ENCODE results near the gene CHRDL2. TPM values are rescaled to one million over a fixed set of nuclear protein-coding genes. Genes with fewer than 3 reads are reported as not detected.

The CHRDL2 gene
- total and polyA plus RNA-seq, 2 of the 13 experiments (the other 11 are each of a cell fraction or from before 2014, with no cell fraction given): 0.04 TPM; not detected in 1

- intact Hi-C loops (cut with micrococcal nuclease; ENCODE audit: unreplicated experiment) (no loop called here), in situ Hi-C loops (cut with HindIII; ENCODE audit: extremely low pct_ligation_motif_present, low pct_unique_long_range_greater_than_20kb) (no loop called here)
- ATAC-seq: no peak
- Histone ChIP-seq H3K4me2 (ENCODE audit: low read depth, low read length) (no peak overlapping the region), H2AFZ (ENCODE audit: low read length) (no peak overlapping the region), H3K79me2 (ENCODE audit: insufficient read depth, low read length) (no peaks in the 10 kb centered on the region), H3K36me3 (replicated peaks in 1 of 2; ENCODE audit: control insufficient read depth in 1 of 2, insufficient read depth in 2 of 2, low read length in 2 of 2) (no peaks in the 10 kb centered on the region), H3K4me3 (replicated peaks in 1 of 3; ENCODE audit: insufficient read depth in 1 of 3, low read depth in 2 of 3, low read length in 3 of 3) (no peak overlapping the region), H3K4me1 (ENCODE audit: insufficient read depth, low read length) (no peaks in the 10 kb centered on the region), H3K9ac (ENCODE audit: insufficient read depth, low read depth, low read length) (no peak overlapping the region), H3K9me3 (ENCODE audit: low read length) (no peaks in the 10 kb centered on the region), H3K27me3 (ENCODE audit: control insufficient read depth in 1 of 2, insufficient read depth in 2 of 2, low read length in 2 of 2) (peaks cover 7 to 63% of the 10 kb centered on the region in 2 experiments), H4K20me1 (ENCODE audit: insufficient read depth, low read length) (no peaks in the 10 kb centered on the region), H3K27ac (ENCODE audit: extremely low read length, insufficient read depth, low read length) (no peak overlapping the region)
- no peak for FAIRE-seq
- no peak for DNase-seq (ENCODE audit: low spot score)
- BruUV-seq (replicated peaks): no TSS peak
- ChIA-PET POLR2A (no interaction called here), CTCF (ENCODE audit: low intra/inter-chr PET ratio, low total read pairs) (no interaction called here)
- WGBS (ENCODE audit: low lambda C conversion rate): 47% methylated on average over 3 of the region's 5 CpGs
- TF ChIP-seq IKZF4 (CRISPR knock-in tag; IDR thresholded peaks at IDR 0.05; ENCODE audit: borderline replicate concordance, low read depth, not compliant biosample characterization) (no peak), SNRNP70 (IDR thresholded peaks at IDR 0.05; ENCODE audit: low read depth, low read length) (no peak), ZNF891 (CRISPR knock-in tag; IDR thresholded peaks at IDR 0.05) (no peak), ZBTB2 (CRISPR knock-in tag; IDR thresholded peaks at IDR 0.05; ENCODE audit: low read depth) (no peak), ATAD3A (CRISPR knock-in tag; IDR thresholded peaks at IDR 0.05) (no peak), ZNF530 (CRISPR knock-in tag; IDR thresholded peaks at IDR 0.05; ENCODE audit: low read depth) (no peak), HMG20B (CRISPR knock-in tag; conservative IDR thresholded peaks at IDR 0.05) (no peak), ZFP37 (CRISPR knock-in tag; IDR thresholded peaks at IDR 0.05; ENCODE audit: borderline replicate concordance) (no peak), ADNP (CRISPR knock-in tag; IDR thresholded peaks at IDR 0.05) (no peak), ZBED4 (CRISPR knock-in tag; IDR thresholded peaks at IDR 0.05; ENCODE audit: borderline replicate concordance) (no peak)
Measured at GRCh38 chr11:74717221-74717969, 13.8 kb downstream of the CHRDL2 start.
